GM12864 (cell line): ENCODE data around the gene TIMM10B.

Source experiments
- DNase-seq: peaks from one replicate; pipeline ENCODE4 v3.0.0-alpha.2; 2011; ENCODE audit warnings: low read depth
- H3K4me3 ChIP-seq: 2 replicates; pipeline ENCODE4 v1.5.1; 2011; ENCODE audit warnings: mild to moderate bottlenecking, low read depth, low read length, control low read depth
- TF ChIP-seq, protein P1 (sequence below): IDR thresholded peaks from 2 replicates; pipeline ENCODE4 v1.5.1; 2011; ENCODE audit warnings: low read depth, mild to moderate bottlenecking, moderate library complexity, low read length, control low read depth, inconsistent platforms; ENCODE audit errors: missing control alignments

The TIMM10B gene

DNA sequence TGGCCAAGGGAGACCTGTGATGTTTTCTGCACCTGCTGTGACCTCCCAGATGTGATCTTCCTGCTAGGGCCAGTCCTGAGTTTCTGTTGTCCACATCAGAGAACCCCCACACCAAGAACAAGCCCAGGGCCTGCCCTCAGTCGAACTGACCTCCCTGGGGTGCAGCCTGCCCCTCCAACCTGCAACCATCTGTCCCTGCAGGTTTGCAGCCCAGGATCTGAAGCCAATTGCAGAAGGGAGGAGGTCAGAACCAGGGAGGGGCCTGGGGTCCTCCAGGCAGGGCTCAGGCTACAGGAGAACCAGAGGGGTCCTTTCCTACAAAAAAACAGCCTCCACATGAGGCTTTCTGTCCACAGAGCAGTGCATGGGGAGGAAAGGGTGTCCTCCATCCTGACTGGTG lies 8.4 kb upstream of the TIMM10B start:
- no peak for DNase-seq
- H3K4me3 ChIP-seq = peak overlapping the region; percentile 57; the same call in 1 of the 2 replicates
- TF ChIP-seq, protein P1, sequence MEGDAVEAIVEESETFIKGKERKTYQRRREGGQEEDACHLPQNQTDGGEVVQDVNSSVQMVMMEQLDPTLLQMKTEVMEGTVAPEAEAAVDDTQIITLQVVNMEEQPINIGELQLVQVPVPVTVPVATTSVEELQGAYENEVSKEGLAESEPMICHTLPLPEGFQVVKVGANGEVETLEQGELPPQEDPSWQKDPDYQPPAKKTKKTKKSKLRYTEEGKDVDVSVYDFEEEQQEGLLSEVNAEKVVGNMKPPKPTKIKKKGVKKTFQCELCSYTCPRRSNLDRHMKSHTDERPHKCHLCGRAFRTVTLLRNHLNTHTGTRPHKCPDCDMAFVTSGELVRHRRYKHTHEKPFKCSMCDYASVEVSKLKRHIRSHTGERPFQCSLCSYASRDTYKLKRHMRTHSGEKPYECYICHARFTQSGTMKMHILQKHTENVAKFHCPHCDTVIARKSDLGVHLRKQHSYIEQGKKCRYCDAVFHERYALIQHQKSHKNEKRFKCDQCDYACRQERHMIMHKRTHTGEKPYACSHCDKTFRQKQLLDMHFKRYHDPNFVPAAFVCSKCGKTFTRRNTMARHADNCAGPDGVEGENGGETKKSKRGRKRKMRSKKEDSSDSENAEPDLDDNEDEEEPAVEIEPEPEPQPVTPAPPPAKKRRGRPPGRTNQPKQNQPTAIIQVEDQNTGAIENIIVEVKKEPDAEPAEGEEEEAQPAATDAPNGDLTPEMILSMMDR = no peak

DNA sequence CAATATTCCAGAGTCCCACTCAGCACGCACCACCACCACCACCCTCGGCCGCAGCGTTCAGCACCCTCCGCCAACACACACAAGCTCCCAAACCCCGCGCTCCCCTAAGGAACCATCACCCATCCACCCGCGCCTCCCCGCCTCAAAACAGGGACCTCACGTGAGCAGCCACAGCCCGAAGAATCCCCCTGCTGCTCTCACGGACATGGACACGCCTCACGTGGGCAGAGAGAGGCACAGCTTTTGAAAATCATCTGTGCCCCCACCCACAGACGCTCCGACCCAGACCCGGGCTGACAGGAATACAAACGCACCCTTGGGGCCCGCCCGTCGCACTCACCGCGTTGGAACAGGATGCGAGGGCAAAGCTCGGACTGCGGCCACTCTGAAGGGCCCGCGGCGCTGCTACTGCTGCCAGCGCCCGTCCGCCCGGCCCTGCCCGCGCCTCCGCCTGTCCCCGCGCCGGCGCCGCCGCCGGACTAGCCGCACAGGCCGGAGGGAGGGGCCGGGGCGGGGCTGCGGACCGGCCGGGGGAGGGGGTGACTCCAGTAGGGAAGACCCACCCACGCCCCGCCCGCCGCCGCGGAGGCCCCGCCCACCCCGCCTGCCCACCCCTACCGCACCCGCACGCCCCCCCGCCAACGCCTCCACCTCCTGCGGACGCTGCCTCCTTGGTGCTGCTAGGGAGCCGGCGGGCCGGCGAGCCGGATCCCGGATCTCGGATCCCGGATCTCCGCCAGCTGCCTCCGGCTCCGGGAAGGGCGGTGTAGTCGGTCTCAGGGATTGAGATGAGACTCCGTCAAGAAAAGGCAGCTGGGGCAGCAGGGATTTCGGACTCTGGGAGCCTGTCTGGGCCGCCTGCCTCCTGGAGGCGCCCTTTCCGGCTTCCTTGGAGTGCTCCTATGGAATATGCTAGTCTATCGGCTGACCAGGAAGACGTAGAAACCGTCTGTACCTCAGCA lies 7.6 kb upstream of the TIMM10B start, which contains the start of gene TRIM3:
Gene TRIM3, minus strand, starts transcription at position 491 of the 962 bp plus-strand sequence. CDS start 8,246 bp downstream, outside the sequence.
- TF ChIP-seq, protein P1 = no peak
- no peak for DNase-seq
- peak within 1 kb of the TSS; percentile 57 for H3K4me3 ChIP-seq

DNA sequence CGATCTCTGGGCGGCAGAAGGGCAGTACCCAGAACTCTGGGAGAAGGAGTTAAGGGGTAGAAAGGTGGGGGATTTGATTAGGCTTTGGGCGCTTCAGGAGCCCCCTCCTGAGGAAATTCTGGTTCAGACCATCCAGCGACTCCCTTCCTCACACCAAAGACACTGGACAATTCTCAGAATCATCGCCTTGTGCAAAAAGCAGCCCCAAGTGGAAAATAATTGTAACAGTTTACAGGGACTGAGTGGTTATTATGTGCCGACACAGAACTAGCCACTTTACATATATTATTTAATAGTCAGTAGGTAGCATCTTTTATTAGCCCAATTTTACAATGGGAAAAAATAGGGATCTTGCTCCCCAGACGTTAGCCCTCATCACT lies 6.9 kb upstream of the TIMM10B start:
- TF ChIP-seq, protein P1 = no peak
- H3K4me3 ChIP-seq = no peak overlapping the region
- no peak for DNase-seq

DNA sequence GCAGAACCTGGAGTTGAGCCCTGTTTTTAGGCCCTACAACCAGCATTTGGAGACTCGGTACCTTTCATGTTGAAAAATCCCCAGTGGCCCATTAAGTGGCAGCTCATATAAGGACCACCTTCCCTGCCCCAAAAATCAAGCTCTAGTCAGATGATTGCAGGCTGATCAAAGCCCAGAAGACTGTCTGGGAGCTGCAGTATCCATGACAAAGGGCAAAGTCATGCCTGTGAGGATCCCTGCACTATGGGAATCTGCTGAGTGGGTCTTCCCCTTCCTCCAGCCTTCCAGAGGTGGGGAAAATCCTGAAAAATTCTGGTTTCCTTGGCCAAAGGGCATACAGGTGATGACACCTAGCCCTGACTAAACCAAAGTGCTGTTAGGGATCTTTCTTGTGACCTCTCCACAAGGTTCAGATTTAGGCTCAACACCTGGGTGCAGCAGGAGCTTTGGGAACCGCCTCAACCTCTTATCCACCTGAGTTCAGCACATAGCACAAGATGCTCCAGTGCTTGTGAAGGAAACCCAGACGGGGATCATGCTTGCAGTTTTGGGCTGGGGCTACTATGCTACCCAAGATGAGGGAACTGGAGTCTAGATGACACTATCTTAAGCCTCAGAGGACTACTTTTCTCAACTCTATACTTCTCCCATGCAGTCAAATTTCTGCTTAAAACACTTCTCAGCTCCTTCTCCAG lies 6.3 kb upstream of the TIMM10B start:
- TF ChIP-seq, protein P1 = no peak
- DNase-seq = no peak
- no peak overlapping the region for H3K4me3 ChIP-seq

DNA sequence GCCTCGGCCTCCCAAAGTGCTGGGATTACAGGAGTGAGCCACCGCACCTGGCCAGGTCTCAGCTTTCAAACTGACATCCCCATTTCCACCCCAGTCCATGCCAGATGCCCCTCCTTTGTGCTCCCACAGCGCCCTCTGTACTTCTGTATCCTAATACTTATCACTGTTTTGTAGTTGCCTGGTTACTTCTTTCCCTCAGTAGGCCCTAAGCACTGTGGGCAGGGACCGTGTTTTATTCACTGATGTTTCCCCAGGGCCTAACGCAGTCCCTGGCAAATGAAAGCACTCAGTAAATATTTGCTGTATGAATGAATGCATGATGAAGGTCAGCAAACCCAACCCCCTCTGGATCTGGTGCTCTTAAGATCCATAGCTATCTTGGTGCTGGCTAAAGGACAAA lies 5.4 kb upstream of the TIMM10B start:
- H3K4me3 ChIP-seq = no peak overlapping the region
- TF ChIP-seq, protein P1 = no peak
- DNase-seq = no peak

GRCh38 chr11:6476571-6476970 lies 4.7 kb upstream of the TIMM10B start:
- DNase-seq = no peak
- TF ChIP-seq, protein P1 = no peak

More at GRCh38 chr11:6476571-6476970, 4.7 kb upstream of the TIMM10B start:
- H3K4me3 ChIP-seq = no peak overlapping the region
